ENCODE measurements around the gene EARS2. TPM values are rescaled to one million over a fixed set of nuclear protein-coding genes. Genes with fewer than 3 reads are reported as not detected.
A peak's percentile ranks its signal among the peaks of the same experiment; 100 is the strongest.
"Not testable (repeated sequence)": the region's sequence is repeated elsewhere in the genome, so short reads cannot be mapped to it uniquely, and the experiment has no call there.

Gene EARS2
- total RNA-seq, 1 donor from 2014 or later: 15.3 TPM

DNA sequence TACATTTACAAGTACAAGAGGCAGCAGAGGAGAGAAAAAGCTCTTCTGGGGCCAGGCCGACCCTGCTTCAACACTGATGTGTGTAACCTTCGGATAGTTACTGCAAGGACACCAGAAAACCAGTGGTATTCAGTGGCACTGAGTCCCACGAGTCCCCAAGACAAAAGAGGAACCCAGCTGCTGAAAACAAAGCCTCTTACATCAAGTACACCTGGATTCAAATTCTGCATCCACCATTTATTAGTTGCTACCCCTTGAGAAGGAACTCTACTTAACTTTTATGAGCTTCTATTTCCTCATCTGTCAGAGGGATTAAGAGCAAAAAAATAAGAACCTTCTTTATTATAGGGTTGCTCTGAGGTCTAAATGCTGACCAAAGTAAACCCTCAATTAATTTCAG is 2.6 kb downstream of the EARS2 start:
- Histone ChIP-seq H3K27me3 (no peaks in the 10 kb centered on the region), H3K4me1 (peaks cover 21% of the 10 kb centered on the region), H3K9me3 (no peaks in the 10 kb centered on the region), H3K36me3 (peaks cover 45% of the 10 kb centered on the region), H3K4me3 (no peak overlapping the region), H3K27ac (no peak overlapping the region)
- intact Hi-C loops (cut with DNase I): no loop called here
- no peak for TF ChIP-seq CTCF (IDR thresholded peaks at IDR 0.05)
- DNase-seq (no peak), ATAC-seq (no peak)

- DNase-seq (no peak), ATAC-seq (no peak)
- TF ChIP-seq CTCF (IDR thresholded peaks at IDR 0.05): no peak
- Histone ChIP-seq H3K27ac (no peak overlapping the region), H3K4me3 (no peak overlapping the region), H3K27me3 (no peaks in the 10 kb centered on the region), H3K9me3 (no peaks in the 10 kb centered on the region), H3K4me1 (peaks cover 7% of the 10 kb centered on the region), H3K36me3 (peaks cover 59% of the 10 kb centered on the region)
- intact Hi-C loops (cut with DNase I): no loop called here
Measured at GRCh38 chr16:23552161-23552560, 5.0 kb downstream of the EARS2 start.

GRCh38 chr16:23549938-23550337 is 7.2 kb downstream of the EARS2 start:
- intact Hi-C loops (cut with DNase I): no loop called here
- Histone ChIP-seq H3K9me3 (no peaks in the 10 kb centered on the region), H3K36me3 (peaks cover 79% of the 10 kb centered on the region), H3K27me3 (no peaks in the 10 kb centered on the region), H3K4me3 (no peak overlapping the region), H3K4me1 (no peaks in the 10 kb centered on the region), H3K27ac (no peak overlapping the region)
- no peak for ATAC-seq
- no peak for TF ChIP-seq CTCF (IDR thresholded peaks at IDR 0.05)
- DNase-seq: no peak

GRCh38 chr16:23544436-23544835 is 12.7 kb downstream of the EARS2 start:
- intact Hi-C loops (cut with DNase I): no loop called here
- Histone ChIP-seq H3K36me3 (peaks cover 86% of the 10 kb centered on the region), H3K4me1 (no peaks in the 10 kb centered on the region), H3K27ac (no peak overlapping the region), H3K9me3 (no peaks in the 10 kb centered on the region), H3K4me3 (no peak overlapping the region), H3K27me3 (no peaks in the 10 kb centered on the region)
- ATAC-seq (no peak), DNase-seq (no peak)
- no peak for TF ChIP-seq CTCF (IDR thresholded peaks at IDR 0.05)

DNA sequence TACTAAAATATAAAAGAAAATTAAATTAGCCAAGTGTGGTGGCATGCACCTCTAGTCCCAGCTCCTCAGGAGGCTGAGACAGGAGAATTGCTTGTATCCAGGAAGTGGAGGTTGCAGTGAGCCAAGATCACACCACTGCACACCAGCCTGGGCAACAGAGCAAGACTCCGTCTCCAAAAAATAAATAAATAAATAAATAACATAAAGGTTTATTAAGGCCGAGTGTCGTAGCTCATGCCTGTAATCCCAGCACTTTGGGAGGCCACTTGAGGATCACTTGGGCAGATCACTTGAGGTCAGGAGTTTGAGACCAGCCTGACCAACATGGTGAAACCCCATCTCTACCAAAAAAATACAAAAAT is 16.4 kb downstream of the EARS2 start:
- DNase-seq; H3K4me3 ChIP-seq; H3K9me3 ChIP-seq; intact Hi-C loops (cut with DNase I); H3K27me3 ChIP-seq; ATAC-seq; H3K4me1 ChIP-seq: not testable (repeated sequence)
- Histone ChIP-seq H3K36me3 (peaks cover 68% of the 10 kb centered on the region), H3K27ac (peak overlapping the region; percentile 36)

GRCh38 chr16:23539984-23540816 is 16.9 kb downstream of the EARS2 start:
- DNase-seq (no peak), ATAC-seq (peak; percentile 87)
- Histone ChIP-seq H3K36me3 (peaks cover 70% of the 10 kb centered on the region), H3K27ac (peak overlapping the region; percentile 36), H3K9me3 (no peaks in the 10 kb centered on the region), H3K4me1 (no peaks in the 10 kb centered on the region), H3K27me3 (no peaks in the 10 kb centered on the region), H3K4me3 (no peak overlapping the region)
- intact Hi-C loops (cut with DNase I): no loop called here
- no peak for TF ChIP-seq CTCF (IDR thresholded peaks at IDR 0.05)

Data from upper lobe of right lung (tissue), 1 donor.